ENCODE measurements around the gene KDM4C. TPM values are rescaled to one million over a fixed set of nuclear protein-coding genes. Genes with fewer than 3 reads are reported as not detected.

KDM4C gene
- total RNA-seq, 1 donor from 2014 or later = 18.2 TPM

DNA sequence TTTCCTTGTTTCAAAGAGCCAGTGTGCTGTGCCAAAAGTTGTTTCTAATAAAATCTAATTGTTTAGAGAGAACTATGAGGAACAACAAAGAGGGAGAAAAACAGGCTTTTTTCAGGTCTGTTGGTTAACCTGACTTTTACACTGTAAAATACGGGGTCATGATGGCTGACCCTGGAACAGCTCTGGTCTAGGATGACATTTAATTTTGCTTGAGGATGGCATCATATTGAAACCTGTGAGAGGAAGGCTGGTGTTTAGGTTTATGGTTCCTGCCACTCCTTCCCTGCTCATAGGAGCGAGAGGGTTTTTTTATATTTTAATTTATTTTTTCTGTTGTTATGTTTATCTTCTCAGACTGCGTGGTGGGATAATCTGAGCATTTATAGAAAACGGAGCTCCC is 327.6 kb downstream of the KDM4C start:
- H3K4me1 Mint-ChIP-seq (ENCODE audit: low read depth, unreplicated experiment) = no peaks in the 10 kb centered on the region
- no peaks in the 10 kb centered on the region for H3K36me3 ChIP-seq (ENCODE audit: insufficient read depth, low read length)
- no peak for TF ChIP-seq EZH2 (IDR thresholded peaks at IDR 0.05; ENCODE audit: insufficient read depth, low read length)
- TF ChIP-seq, protein P1, sequence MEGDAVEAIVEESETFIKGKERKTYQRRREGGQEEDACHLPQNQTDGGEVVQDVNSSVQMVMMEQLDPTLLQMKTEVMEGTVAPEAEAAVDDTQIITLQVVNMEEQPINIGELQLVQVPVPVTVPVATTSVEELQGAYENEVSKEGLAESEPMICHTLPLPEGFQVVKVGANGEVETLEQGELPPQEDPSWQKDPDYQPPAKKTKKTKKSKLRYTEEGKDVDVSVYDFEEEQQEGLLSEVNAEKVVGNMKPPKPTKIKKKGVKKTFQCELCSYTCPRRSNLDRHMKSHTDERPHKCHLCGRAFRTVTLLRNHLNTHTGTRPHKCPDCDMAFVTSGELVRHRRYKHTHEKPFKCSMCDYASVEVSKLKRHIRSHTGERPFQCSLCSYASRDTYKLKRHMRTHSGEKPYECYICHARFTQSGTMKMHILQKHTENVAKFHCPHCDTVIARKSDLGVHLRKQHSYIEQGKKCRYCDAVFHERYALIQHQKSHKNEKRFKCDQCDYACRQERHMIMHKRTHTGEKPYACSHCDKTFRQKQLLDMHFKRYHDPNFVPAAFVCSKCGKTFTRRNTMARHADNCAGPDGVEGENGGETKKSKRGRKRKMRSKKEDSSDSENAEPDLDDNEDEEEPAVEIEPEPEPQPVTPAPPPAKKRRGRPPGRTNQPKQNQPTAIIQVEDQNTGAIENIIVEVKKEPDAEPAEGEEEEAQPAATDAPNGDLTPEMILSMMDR (IDR thresholded peaks at IDR 0.05; ENCODE audit: insufficient read depth, low read depth, low read length) = no peak
- no peak overlapping the region for H2AFZ ChIP-seq (ENCODE audit: low read depth, low read length)
- H3K79me2 ChIP-seq (ENCODE audit: insufficient read depth, low read length) = no peaks in the 10 kb centered on the region
- H3K27me3 Mint-ChIP-seq (ENCODE audit: low read depth, unreplicated experiment) = no peaks in the 10 kb centered on the region
- DNase-seq (ENCODE audit: low read depth) (no peak), FAIRE-seq (no peak)
- H3K9ac ChIP-seq (ENCODE audit: low read length) = no peak overlapping the region
- H3K27ac Mint-ChIP-seq (ENCODE audit: unreplicated experiment) = no peak overlapping the region
- peaks cover 6% of the 10 kb centered on the region for H3K36me3 Mint-ChIP-seq (ENCODE audit: low read depth, unreplicated experiment)
- no peak overlapping the region for H3K4me3 Mint-ChIP-seq (ENCODE audit: unreplicated experiment)
- no peaks in the 10 kb centered on the region for H4K20me1 ChIP-seq (ENCODE audit: insufficient read depth, low read length)
- no peak overlapping the region for H3K4me2 ChIP-seq (ENCODE audit: low read length)
- H3K4me1 ChIP-seq (ENCODE audit: insufficient read depth, low read length) = no peaks in the 10 kb centered on the region
- no peak overlapping the region for H3K27ac ChIP-seq (ENCODE audit: low read depth, low read length)
- no peaks in the 10 kb centered on the region for H3K9me3 ChIP-seq (ENCODE audit: insufficient read depth, low read depth, low read length)
- H3K4me3 ChIP-seq (ENCODE audit: insufficient read depth, low read depth, low read length) = no peak overlapping the region
- no peaks in the 10 kb centered on the region for H3K9me3 Mint-ChIP-seq (ENCODE audit: unreplicated experiment)
- no peaks in the 10 kb centered on the region for H3K27me3 ChIP-seq (ENCODE audit: insufficient read depth, low read length)

DNA sequence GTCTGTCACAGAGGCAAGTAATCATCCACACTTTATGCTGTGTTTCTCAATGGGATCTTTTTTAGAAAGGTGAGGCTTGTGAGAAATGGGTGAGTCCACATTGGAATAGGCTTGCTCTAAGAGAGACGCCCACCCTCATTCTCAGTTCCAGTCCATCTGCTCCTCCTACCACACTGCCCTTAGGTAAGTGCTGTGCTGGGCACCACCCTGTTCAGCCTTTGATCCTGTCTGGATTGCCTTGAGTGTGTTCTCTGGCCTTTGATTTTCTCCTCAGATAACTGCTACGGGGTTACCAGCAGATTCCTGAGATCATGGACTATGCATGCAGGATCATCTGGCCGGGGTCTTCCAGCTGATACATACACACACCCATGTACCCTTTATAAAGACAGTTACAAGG is 328.6 kb downstream of the KDM4C start:
- Histone ChIP-seq H3K4me1 (ENCODE audit: insufficient read depth, low read length) (no peaks in the 10 kb centered on the region), H3K9me3 (ENCODE audit: insufficient read depth, low read depth, low read length) (no peaks in the 10 kb centered on the region), H2AFZ (ENCODE audit: low read depth, low read length) (no peak overlapping the region), H3K27me3 (ENCODE audit: insufficient read depth, low read length) (no peaks in the 10 kb centered on the region), H3K27ac (ENCODE audit: low read depth, low read length) (no peak overlapping the region), H3K4me2 (ENCODE audit: low read length) (no peak overlapping the region), H3K36me3 (ENCODE audit: insufficient read depth, low read length) (no peaks in the 10 kb centered on the region), H4K20me1 (ENCODE audit: insufficient read depth, low read length) (no peaks in the 10 kb centered on the region), H3K9ac (ENCODE audit: low read length) (no peak overlapping the region), H3K79me2 (ENCODE audit: insufficient read depth, low read length) (no peaks in the 10 kb centered on the region), H3K4me3 (ENCODE audit: insufficient read depth, low read depth, low read length) (no peak overlapping the region)
- DNase-seq (ENCODE audit: low read depth) (no peak), FAIRE-seq (no peak)
- Mint-ChIP-seq H3K36me3 (ENCODE audit: low read depth, unreplicated experiment) (peaks cover 6% of the 10 kb centered on the region), H3K9me3 (ENCODE audit: unreplicated experiment) (no peaks in the 10 kb centered on the region), H3K4me1 (ENCODE audit: low read depth, unreplicated experiment) (no peaks in the 10 kb centered on the region), H3K27me3 (ENCODE audit: low read depth, unreplicated experiment) (no peaks in the 10 kb centered on the region), H3K27ac (ENCODE audit: unreplicated experiment) (no peak overlapping the region), H3K4me3 (ENCODE audit: unreplicated experiment) (no peak overlapping the region)
- TF ChIP-seq, protein P1 (IDR thresholded peaks at IDR 0.05; ENCODE audit: insufficient read depth, low read depth, low read length) = no peak
- TF ChIP-seq EZH2 (IDR thresholded peaks at IDR 0.05; ENCODE audit: insufficient read depth, low read length) = no peak

DNA sequence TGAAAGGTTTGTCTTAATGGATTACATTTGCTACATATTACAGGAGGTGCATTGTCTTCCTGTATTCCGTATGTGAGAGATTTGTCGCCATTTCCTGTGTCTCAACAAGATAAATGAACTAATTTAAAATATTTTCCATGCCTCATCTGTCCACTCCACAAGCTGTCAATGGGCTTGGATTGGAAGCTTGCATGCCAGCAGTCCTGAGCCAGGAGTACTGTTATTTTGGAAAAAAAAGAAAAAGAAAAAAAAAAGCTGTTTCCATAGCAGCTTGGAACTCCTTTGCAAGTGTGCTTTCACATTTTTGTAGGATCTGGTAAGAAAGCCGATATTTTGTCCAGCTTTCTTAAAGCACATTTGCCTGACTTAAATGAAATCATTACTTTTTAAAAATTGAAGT is 330.8 kb downstream of the KDM4C start:
- H3K27me3 ChIP-seq (ENCODE audit: insufficient read depth, low read length) = no peaks in the 10 kb centered on the region
- H3K9me3 Mint-ChIP-seq (ENCODE audit: unreplicated experiment) = no peaks in the 10 kb centered on the region
- TF ChIP-seq, protein P1 (IDR thresholded peaks at IDR 0.05; ENCODE audit: insufficient read depth, low read depth, low read length) = no peak
- TF ChIP-seq EZH2 (IDR thresholded peaks at IDR 0.05; ENCODE audit: insufficient read depth, low read length) = no peak
- FAIRE-seq (no peak), DNase-seq (ENCODE audit: low read depth) (peak; percentile 31)
- no peak overlapping the region for H2AFZ ChIP-seq (ENCODE audit: low read depth, low read length)
- no peaks in the 10 kb centered on the region for H3K4me1 ChIP-seq (ENCODE audit: insufficient read depth, low read length)
- no peaks in the 10 kb centered on the region for H3K27me3 Mint-ChIP-seq (ENCODE audit: low read depth, unreplicated experiment)
- H4K20me1 ChIP-seq (ENCODE audit: insufficient read depth, low read length) = no peaks in the 10 kb centered on the region
- H3K79me2 ChIP-seq (ENCODE audit: insufficient read depth, low read length) = no peaks in the 10 kb centered on the region
- H3K27ac Mint-ChIP-seq (ENCODE audit: unreplicated experiment) = no peak overlapping the region
- H3K36me3 Mint-ChIP-seq (ENCODE audit: low read depth, unreplicated experiment) = peaks cover 6% of the 10 kb centered on the region
- no peaks in the 10 kb centered on the region for H3K9me3 ChIP-seq (ENCODE audit: insufficient read depth, low read depth, low read length)
- H3K4me3 Mint-ChIP-seq (ENCODE audit: unreplicated experiment) = no peak overlapping the region
- no peak overlapping the region for H3K4me2 ChIP-seq (ENCODE audit: low read length)
- H3K36me3 ChIP-seq (ENCODE audit: insufficient read depth, low read length) = no peaks in the 10 kb centered on the region
- H3K27ac ChIP-seq (ENCODE audit: low read depth, low read length) = no peak overlapping the region
- H3K9ac ChIP-seq (ENCODE audit: low read length) = no peak overlapping the region
- H3K4me3 ChIP-seq (ENCODE audit: insufficient read depth, low read depth, low read length) = no peak overlapping the region
- no peaks in the 10 kb centered on the region for H3K4me1 Mint-ChIP-seq (ENCODE audit: low read depth, unreplicated experiment)
